ENCODE data around the gene GTPBP1.

The GTPBP1 gene

GRCh38 chr22:38727530-38728451, 22.0 kb downstream of the GTPBP1 start:
- ATAC-seq = no peak

GRCh38 chr22:38728871-38729796, 23.4 kb downstream of the GTPBP1 start:
- ATAC-seq = no peak

- ATAC-seq = no peak
These were observed 24.2 kb downstream of the GTPBP1 start for GRCh38 chr22:38729946-38730345.

DNA sequence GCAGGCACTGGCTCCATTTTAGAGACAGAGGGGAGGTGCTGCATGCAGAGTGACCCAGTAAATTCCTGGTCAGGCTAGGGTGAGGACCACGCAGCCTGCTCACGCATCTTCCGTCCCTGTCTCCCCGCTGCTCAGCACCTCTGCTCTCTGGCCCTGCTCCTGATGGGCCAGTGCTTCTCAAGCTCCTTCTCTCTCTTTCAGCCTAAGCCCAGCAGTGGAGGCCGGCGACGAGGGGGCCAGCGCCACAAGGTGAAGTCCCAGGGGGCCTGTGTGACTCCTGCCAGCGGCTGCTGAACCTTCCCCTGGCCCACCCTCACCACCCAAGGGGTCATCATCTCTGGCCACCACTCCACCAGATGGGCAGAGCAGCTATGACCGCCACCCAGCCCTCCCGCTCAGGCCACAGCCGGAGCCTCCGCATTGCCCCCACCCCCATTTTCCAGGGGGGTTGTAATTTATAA, 24.7 kb downstream of the GTPBP1 start:
- no peak for ATAC-seq

DNA sequence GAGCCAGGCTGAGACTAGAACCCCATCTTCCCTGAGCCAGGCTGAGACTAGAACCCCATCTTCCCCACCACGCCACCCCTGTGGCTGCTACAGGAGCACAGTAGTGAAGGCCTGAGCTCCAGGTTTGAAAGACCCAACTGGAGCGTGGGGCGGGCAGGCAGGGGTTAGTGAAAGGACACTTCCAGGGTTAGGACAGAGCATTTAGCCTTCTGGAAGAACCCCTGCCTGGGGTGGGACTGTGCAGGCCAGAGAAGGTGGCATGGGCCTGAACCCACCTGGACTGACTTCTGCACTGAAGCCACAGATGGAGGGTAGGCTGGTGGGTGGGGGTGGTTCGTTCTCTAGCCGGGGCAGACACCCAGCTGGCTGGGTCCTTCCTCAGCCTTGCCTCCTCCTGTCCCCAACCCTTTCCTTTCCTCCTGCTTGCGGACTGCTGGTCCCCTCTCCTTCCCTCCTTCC, 26.0 kb downstream of the GTPBP1 start:
- ATAC-seq = no peak

- ATAC-seq = no peak
These were observed 26.6 kb downstream of the GTPBP1 start for GRCh38 chr22:38732251-38732815.

- ATAC-seq = peak; percentile 54 to 62
These were observed 27.6 kb downstream of the GTPBP1 start for GRCh38 chr22:38733329-38733723.

- no peak for ATAC-seq
These were observed 28.1 kb downstream of the GTPBP1 start for GRCh38 chr22:38733724-38734381.

DNA sequence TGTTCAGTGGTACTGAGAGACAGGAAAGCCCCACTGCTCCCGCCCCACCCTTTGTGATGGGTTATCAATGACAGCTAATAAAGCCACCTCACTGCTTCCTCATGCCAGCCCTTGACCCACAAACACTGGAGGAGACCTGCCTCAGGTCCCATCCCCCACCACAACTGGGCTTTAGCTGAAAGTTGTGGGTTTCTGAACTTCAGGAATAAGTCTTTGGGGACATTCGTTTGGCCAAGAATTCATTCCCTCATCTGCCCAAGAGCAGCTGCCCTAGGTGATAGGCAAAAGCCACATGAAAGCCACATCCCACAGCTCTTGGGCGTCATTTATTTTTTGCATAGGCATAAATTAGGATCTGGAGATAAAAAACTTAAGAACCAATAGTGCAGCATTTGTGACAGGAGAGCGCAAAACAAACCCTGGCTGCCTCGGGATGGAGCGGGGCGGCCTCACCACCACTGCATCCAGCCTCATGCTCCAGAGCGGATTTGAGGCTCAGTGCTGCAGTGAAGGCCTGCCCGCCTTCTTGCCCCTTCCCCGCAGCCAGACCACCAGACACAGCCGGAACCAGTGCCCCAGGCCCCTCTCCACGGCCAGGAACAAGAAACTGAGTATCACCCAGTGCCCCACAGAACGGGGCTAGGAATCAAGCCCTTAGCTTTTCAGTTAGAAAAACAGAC, 28.8 kb downstream of the GTPBP1 start:
- ATAC-seq = no peak

DNA sequence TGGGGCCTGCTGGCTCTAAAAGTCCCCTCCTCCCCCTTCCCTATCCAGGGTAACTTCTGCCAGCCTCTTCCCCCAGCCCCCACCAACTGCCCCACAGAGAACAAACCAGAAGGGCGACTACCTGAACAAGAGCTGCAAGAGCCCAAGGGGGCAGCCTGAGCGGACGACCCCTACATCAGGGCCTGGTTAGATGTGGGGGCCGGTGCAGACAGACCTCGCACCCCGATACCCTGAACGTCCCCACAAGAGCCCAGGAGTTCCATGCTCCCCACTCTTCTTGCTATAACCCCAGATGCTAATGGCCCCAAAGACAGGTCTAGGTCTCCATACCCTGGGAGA, 29.4 kb downstream of the GTPBP1 start:
- ATAC-seq = no peak

DNA sequence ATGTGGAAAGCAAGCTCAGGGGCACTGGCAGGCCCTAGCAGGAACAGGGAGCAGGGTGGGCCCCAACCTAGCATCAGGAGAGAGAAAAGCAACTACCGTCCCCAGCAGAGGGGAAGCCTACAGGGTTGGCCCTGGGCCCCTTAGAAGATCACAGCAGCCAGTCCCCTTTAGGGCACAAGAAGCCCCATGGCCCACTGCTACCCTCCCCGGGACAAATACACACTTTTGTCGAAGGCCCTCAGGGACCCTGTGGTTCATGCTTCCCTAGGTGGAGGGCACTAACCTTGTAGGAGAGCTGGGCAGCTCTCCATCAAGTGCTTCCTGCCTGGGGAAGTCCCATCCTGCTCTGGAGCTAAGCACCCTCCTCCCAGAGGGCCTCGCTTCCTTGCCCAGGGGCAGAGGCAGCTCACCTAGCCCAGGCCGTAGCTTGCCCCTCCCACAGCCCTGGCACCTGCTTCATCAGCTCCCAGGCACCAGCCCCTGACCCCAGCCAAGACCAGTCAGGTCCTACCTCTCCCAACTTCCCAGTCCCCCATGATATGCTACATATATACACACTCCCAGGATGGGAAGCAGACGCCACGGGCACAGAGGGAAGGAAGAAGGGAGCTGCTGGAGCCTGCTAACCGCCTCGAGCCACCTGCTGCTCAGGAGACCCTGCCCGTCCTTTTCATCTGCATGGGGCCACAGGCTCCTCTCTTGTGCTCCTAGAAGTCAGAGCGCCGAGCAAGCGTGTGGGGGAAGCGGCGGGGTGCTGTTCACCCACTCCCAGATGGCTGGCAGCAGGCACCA, 29.9 kb downstream of the GTPBP1 start:
- peak in 1 of 2 donors; percentile 5 for ATAC-seq

DNA sequence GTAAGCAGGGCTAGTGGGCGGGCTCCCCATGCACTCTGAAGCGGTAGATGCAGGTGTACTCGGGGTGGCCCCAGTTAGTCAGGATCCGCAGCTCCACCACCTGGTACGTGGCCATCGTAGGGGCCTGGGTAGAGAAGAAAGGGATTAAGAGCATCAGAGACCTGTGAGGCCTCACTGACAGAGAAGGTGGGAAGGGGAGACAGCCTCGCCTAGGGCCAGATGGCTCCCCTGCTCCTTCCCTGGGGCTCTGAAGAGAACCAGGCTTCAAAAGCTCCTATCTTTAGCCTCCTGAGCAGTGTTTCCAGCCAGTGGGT, 30.5 kb downstream of the GTPBP1 start:
- no peak for ATAC-seq

DNA sequence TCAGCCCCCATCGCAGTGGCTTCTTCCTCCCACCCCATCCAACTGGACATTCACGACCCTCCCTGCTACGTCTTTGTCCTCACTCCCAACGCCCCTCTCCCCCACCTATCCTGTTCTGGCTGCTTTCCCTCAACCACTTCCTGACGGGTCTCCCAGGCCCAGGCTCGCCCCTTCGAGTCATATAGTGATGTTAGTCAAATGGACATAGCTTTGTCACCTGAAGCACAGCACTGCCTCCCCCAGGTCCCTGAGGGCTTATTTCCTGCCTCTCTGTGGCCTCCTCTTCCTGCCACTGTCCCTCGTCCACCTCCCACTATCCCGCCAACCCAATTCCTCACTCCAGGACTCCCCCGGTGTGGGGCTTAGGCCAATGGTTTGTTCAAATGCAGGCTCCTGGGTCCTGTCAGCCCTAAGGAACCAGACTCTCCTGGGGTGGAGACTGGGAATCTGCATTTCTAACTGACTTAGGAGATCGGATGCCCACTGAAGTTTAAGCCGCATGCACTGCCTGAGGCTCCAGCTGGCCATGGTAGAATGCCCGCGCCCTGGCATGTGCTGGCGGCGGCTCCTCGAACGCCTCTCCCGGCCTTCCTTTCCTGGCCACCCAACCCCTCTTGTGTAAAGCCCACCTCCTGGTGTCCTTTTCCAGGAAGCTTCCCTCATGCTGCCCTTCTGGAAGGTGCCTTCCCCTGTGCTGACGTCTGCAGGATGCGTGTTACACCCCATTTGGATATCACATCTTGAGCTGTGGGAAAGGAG, 31.7 kb downstream of the GTPBP1 start:
- ATAC-seq = no peak

DNA sequence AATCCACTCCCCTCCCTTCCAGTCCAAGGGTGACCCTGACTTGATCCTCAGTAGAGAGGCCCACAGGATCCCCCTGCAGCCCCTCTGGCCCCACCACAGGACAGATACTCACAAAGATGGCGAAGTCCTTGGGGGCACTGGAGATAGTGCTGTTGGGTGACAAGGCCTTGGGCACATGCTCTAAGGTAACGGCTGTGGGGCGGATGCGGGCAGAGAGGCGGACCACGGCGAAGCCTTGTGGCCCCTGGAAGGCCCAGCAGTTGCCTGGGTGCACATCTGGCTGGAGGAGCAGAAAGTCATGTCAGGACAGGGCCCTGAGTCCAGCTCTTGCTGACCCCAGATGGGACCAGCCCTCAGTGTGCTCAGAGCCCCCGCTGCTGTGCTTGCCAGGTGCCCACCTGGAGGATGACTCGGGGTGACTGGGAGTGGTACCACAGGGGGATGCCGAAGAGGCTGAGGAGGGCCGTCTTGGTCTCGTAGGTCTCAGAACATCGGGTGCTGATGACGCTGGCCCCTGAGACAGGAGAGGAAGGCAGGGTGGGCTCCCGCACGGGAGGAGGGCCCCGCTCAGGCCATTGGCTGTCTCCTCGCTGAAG, 32.8 kb downstream of the GTPBP1 start:
- no peak for ATAC-seq

- ATAC-seq = no peak
These were observed 33.7 kb downstream of the GTPBP1 start for GRCh38 chr22:38739300-38740055.

- ATAC-seq = no peak
These were observed 34.5 kb downstream of the GTPBP1 start for GRCh38 chr22:38740116-38740723.

DNA sequence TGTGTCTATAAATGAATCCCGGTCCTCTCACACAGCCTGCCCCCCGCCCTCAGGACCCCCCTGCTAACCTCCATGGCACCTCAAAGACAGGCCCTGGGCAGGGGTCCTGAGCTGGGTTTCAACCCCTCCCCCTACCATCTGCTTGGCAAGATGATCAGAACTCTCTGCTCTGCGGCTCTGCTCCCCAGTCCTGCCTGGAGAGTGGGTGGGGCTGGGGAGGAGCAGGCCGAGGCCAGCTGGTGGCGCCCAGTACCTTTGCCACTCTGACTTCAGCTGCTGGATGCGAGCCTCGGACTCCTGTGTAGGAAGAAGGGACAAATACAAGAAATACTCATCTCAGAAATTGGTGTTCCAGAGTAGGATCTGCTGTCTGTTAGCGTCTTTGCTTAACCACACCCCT, 35.0 kb downstream of the GTPBP1 start:
- no peak for ATAC-seq

- ATAC-seq = no peak
These were observed 35.4 kb downstream of the GTPBP1 start for GRCh38 chr22:38741166-38741565.

- no peak for ATAC-seq
These were observed 35.8 kb downstream of the GTPBP1 start for GRCh38 chr22:38741576-38741975.
